ENCODE measurements around the gene DUOXA2. TPM values are rescaled to one million over a fixed set of nuclear protein-coding genes. Genes with fewer than 3 reads are reported as not detected.

Gene DUOXA2
- total RNA-seq, 1 donor from 2014 or later: not detected

DNA sequence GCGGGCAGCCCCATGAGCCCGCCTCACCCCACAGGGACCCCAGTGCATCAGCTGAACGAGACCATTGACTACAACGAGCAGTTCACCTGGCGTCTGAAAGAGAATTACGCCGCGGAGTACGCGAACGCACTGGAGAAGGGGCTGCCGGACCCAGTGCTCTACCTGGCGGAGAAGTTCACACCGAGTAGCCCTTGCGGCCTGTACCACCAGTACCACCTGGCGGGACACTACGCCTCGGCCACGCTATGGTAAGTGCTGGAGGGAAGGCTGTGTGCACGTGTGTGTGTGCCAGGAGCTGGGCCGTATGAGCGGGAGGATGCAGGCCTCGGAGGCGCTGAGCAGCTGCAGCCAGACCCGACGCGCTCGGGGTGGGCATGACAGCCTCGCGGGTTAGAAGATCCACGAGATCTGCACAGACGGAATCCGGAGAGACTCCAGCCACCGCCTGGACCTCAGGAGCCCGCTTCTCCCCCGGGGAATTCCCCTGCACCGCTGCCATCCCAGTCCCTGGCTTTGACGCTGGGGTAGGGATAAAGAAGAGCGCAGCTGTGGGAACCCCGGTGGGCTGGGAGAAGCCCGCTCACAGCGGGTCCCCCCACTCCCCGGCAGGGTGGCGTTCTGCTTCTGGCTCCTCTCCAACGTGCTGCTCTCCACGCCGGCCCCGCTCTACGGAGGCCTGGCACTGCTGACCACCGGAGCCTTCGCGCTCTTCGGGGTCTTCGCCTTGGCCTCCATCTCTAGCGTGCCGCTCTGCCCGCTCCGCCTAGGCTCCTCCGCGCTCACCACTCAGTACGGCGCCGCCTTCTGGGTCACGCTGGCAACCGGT, 2.6 kb downstream of the DUOXA2 start:
- DNase-seq (ENCODE audit: low read depth, low spot score): no peak

DNA sequence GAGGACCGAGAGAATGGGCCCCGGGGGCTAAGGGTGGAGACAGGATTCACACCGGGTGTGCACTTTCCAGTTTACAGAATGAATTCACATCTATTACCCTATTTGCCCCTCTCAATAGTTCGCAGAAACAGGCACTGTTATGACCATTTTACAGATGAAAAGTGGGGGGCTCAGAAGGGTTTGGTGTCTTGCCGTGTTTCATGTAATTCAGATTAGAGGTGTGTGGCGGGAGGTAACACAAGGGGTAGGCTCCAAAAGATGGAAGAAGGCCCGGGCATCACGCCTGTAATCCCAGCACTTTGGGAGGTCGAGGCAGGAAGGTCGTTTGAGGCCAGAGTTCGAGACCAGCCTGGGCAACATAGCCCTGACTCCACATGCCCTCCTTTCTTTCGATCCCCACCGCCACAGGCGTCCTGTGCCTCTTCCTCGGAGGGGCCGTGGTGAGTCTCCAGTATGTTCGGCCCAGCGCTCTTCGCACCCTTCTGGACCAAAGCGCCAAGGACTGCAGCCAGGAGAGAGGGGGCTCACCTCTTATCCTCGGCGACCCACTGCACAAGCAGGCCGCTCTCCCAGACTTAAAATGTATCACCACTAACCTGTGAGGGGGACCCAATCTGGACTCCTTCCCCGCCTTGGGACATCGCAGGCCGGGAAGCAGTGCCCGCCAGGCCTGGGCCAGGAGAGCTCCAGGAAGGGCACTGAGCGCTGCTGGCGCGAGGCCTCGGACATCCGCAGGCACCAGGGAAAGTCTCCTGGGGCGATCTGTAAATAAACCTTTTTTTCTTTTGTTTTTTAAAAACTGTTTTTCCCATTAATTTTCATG, 3.4 kb downstream of the DUOXA2 start:
- DNase-seq (ENCODE audit: low read depth, low spot score): no peak

DNA sequence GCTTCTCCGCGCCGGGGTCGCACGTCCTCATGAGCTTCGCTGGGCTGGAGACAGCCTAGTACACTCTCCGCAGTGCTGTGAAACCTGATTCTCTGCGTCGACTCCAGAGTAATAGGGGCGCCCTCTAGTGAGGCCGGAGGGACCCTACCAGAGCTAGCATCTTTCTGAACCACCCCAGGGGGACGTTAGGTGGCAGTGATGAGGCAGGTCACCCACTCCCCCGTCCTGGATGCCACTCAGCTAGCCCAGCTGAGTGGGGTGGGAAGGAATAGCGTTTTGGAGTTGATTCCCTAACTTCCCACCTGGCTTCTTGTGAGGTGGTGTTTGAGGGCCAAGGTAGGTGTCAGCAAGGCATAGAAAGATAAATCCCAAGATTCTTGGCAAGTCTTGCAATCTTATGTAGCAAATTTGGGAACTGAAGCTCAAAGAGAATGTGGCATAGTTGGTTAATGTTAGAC, 4.0 kb downstream of the DUOXA2 start:
- peak; percentile 64 for DNase-seq (ENCODE audit: low read depth, low spot score)

DNA sequence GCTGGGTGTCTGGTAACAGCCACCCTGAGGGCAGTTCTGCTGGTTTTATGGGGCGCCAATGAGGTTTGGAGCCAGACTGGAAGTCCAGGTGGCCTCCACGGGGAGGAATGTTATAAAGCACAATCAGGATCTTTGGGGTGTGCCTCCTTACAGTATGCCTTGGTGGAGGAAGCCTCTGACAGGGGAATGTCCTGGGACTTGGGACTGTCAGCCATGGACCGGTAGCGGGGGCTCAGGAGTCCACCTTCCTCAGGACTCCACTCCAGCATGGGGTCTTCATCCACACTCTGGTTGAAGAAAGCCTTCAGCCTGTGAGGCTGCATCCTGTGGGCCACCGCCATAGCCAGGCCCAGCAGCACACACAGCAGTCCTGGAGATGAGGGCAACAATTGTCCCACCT, 4.9 kb downstream of the DUOXA2 start:
- no peak for DNase-seq (ENCODE audit: low read depth, low spot score)

DNA sequence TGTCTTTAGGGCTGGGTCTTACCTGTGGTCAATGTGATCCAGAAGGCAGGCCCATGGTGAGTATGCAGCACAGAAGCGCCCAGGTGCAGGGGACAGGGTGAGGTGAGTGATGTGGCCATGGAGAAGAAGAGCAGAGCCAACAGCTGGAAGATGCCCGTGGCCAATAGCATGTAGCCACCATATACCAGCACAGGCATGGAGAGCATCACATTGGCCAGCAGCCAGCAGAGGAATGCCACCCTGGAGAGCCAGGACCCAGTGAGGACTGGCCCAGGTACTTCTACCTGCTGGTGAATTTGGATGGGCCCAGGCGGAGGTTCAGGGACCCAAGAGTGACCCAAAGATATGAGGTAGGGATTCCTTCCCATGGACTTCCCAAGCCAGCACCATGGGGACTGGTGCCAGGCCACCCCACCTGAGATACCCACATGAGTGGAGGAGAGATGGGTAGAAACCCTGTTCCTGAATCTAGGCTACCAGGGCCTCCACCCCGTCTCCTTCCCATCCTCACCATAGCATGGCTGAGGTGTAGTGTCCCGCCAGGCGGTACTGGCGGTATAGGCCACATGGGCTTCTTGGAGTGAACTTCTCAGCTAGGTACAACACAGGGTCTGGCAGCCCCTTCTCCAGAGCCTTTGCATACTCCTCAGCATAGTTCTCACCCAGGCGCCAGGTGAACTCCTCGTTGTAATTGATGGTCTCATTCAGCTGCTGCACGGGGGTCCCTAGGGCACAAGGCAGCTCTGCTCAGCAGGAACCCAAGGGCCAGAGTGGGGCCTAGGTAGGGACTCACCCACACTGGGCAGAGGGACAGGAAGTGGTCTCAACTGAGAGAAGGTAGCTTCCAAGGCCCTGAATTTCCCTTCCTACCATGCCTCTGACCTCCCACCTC, 6.2 kb downstream of the DUOXA2 start:
- no peak for DNase-seq (ENCODE audit: low read depth, low spot score)

DNA sequence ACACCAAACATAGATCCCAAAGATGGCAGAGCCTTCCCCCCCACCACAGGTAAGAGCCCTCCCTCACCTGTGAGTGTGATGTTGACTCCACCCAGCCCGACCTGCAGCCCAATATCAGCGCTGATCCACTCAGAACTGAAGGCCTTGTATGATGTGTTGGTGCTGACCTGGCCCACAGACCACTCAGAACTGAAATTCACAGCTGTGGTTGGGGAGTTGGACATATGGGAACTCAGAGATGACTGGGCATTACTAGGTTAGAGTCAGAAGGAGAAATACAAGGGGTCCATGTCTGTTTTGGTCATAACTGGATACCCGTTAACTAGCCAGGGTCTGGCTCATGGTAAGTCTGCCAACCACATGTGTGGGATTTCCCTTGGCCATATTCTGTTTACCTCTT, 6.9 kb downstream of the DUOXA2 start:
- DNase-seq (ENCODE audit: low read depth, low spot score): no peak

DNA sequence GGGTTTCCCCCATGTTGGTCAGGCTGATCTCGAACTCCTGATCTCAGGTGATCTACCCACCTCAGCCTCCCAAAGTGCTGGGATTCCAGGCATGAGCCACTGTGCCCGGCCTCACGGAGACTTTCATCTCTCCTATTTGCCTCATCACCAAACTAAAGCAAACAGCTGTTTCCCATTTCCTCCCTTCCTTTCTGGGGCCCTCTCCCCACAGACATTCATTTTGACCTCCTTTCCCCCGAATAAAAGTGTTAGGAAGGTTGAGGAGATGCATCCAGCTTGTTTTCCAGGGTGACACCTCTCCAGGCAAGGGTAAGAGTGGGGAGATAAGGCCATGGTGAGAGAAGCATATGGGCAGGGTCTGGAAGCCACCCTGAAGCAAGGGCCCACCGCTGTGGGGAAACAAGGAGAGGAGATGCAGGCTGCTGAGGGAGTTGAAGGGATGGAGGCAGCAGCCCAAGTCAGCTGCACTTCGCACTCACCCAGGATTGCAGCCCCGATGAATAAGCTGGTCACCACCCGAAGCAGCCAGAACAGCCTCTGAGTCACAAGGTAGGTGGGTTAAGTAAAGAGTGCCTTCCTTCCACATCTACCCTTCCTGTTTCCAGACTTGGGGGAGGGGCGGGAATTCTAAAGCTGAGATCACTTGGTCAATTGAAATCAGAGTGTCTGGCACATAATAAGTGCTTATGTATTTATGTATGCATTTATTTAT, 7.7 kb downstream of the DUOXA2 start:
- no peak for DNase-seq (ENCODE audit: low read depth, low spot score)

DNA sequence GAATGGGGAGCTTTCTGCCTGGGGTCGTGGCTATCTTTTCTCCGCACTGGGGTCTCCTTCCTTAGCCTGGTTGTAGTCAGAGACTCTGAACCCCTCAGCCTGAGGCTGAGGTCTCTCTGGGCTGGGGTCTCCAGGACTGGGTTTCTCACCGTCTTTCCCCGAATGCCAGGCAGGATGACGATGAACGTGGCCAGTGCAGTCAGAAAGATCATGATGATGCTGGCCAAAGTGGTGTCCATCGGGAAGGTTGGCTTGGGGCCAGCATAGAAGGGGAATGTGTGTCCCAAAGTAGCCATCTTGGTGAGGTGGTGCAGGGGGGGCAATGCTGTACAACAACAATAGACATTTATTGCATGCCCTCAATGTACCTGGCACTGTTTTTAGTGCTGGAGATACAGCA, 8.6 kb downstream of the DUOXA2 start:
- no peak for DNase-seq (ENCODE audit: low read depth, low spot score)

DNA sequence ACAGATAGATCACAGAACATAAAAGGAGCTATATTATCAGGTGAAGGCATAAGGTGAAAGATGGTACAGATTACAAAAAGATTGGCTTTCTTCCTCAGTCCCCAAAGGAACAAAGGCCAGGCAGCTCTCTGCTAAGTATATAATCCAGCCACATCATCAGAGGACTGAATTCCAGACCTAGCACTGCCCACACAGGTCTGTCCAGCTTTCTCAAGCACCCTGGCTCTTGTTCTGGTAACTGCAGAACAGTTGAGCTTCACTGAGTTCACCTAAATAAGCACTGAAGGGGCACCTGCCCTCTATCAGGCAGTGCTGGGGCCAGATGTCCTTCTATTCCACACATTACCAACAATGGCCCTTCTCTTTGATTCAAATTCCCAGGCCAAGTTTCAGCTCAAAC, 9.3 kb downstream of the DUOXA2 start:
- no peak for DNase-seq (ENCODE audit: low read depth, low spot score)

DNA sequence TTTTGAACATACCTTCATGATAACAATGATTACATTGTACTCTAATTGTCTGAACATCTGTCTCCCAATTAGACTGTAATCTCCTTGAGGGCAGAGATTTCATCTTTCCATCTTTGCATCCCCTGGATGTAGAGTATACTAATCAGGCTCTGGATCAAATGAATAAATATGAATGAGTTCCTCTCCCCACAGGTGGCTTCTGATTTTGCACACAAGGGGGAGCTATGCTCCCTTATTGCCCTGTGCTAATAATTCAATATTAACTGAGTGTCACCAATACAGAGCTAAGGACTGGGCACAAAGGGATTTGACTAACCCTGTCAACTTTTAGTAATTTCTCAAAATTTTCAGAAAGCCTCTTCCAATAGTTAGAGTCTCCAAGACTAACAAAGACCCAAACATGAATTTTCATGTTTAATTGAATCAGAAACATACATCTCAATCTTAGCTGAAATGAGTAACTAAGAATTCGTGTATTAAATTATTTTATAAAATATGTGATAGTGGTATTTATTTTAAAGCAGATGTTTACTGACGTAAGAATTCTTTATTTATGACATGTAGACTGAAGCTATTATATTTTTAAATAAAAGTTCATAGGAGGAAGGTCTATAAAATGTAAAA, 12.5 kb downstream of the DUOXA2 start:
- DNase-seq (ENCODE audit: low read depth, low spot score): no peak

DNA sequence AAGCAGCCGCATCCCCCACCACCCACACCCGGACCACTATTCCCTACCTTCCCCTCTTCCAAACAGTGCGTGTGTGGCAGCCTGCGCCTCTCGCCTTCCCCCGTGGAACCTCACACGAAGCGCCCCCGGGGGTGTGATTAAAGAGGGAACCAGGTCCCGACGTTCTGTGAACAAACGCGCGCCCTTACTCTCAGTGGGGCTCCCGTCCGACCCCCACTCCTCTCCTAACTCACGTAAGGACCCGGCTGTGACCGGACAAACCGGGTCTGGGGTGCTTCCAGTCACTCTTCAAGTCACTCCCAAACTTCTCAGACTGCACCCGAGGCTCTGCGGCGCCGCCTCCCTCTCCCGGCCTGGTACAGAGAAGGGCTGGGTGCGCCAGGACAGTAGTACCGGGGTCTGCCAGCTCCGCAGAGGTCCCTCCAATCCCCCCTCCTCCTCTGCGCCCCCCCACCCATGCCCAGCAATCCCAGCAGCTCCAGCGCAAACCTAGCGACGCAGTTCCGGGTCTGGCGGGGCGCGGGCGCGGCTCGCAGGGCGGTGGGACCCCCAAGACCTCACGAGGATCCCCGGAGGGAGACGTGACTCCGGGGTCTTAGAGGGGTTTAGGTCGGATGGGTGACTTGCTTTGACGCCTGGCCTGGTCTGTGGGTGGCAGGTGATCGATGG, 15.0 kb downstream of the DUOXA2 start:
- no peak for DNase-seq (ENCODE audit: low read depth, low spot score)

DNA sequence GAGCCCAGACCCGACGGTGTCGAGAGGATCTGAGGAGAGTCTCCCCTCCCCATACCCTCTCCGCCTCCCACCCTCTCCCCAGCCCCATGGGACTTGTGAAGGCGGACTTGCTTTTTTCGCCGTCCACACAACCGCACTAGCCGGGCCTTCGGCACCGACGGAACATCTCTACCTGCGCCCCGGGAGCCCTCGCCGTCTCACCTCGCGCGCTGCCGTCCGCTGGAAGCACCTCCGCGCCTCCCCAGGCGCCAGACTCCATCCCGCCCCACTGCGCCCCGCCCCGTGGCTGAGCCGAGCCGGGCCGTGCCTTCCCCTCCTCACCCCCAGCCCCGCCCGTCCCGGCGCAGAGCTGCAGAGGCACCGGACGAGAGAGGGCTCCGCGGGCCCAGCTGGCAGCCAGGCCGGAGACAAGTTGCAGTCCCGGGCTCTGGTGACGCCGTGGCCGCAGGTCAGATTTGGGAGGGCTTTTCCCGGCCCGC, 15.6 kb downstream of the DUOXA2 start, which contains the start of the genes DUOX1 and DUOXA1:
DUOX1 (plus strand) TSS at position 344 of the 479 bp plus-strand sequence. CDS start 1,973 bp downstream, outside the sequence.
DUOXA1 (minus strand) TSS at position 229 of the 479 bp plus-strand sequence. CDS start 6,865 bp downstream, outside the sequence.
- no peak for DNase-seq (ENCODE audit: low read depth, low spot score)

DNA sequence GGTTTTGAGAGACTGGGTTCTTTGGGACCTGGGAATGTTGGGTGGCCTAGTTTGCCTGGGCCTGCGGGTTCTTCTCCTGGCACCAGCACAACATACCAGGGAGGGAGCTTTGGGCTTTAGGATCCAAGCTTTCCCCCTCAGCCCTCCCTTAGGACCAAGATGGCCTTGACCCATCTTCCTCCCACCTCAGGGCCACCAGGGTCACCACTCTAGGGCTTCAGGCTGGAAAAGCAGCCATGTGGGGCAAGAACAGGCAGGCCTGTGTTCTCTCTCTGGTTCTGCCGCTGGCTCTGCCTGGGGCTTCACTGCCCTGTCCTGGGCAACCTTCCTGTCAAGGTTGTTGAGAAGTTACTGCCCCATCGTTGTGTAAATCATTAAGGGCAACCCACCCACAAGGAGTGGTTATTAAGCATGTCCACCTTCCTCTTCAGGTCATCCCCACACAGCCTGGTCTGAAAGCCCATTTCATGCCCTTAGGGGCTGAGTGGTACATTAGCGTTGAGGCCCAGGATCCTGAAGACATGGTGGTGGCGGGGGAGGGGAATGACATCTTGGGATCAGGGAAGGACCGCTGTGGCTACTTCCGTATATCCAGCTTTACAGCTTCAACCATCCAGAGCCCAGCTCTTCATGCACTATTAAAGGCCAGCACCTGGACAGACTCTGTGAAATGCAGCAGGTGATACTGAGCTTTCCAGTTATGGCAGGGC, 16.3 kb downstream of the DUOXA2 start:
- no peak for DNase-seq (ENCODE audit: low read depth, low spot score)

DNA sequence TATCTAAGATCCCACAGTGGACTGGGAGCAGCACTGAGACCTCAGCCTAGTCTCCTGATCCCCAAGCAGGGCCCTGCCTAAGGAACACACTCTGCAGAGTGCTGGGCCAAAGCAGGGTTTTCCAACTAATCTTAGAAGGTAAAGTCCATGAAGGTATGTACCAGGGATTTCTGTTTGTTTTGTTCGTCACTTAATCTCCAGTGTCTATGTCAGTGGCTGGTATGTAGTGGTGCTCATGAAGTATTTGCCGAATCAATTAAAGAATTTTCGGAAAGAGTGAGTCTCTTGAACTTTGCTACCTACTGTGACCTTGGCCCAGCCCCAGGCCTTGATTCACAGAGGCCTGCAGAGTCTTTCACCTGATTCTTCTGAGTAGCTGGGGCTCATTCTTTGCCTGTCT, 17.4 kb downstream of the DUOXA2 start:
- no peak for DNase-seq (ENCODE audit: low read depth, low spot score)

DNA sequence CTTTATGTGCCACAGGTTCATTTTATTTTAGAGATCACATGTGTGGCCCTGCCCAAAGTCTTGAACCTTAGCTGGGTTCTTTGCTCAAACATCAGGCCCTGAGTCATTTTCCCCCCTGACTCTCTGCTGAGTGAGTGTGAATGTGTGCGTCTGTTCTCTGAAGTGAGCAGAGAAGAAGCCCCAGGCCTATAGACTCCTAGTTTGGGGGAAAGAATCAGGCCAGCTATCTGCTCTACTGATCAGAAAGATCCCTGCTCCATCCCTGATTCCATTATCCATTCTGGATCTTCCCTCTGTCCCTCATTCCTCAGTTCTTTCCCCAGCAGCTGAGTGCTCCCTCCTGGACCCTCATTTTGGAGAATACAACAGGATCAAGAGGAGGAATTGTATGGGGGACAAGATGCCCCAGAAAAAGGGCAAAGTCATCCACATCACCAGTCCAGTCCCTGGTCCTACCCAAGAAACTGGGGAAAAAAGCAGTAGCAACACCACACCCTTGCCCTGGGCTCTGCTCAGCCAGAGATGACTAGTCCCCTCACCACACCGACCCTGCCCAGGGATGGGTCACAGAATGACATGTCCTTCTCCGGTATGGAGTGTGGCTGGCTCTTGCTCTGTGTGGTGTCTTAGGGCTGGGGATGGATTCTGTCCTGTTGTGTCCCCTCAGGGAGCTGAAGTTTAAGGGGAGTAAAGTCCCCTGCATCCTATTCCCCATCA, 18.9 kb downstream of the DUOXA2 start:
- no peak for DNase-seq (ENCODE audit: low read depth, low spot score)

DNA sequence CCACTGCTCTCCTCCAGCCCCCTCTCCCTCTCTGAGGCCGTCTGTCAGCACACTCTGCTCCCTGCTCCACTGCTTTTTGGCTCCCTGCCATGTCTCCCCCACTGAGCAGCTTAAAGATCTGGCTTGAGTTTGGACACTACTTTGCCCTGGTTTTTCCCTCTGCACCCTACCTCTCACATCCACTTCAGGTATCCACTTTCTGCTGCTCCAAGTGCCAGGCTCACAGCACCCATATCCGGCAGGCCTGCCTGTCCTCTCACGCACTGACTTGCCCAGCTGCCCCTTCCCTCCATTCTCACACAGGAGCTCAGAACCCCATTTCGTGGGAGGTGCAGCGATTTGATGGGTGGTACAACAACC, 19.4 kb downstream of the DUOXA2 start:
- DNase-seq (ENCODE audit: low read depth, low spot score): no peak

DNA sequence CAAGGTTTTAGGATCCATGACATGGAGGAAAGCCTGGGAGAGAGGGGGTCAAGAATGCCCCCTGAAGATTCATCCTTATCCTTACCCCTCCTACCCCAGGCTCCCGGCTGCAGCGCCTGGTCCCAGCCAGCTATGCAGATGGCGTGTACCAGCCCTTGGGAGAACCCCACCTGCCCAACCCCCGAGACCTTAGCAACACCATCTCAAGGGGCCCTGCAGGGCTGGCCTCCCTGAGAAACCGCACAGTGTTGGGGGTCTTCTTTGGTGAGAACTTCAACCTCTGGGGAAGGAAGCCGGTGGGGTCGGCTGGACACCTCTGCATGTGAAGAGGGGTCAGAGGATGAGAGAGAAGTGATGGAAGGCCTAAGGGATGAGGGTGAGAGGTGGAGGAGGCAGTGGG, 19.9 kb downstream of the DUOXA2 start:
- no peak for DNase-seq (ENCODE audit: low read depth, low spot score)

Data from pulmonary artery endothelial cell (primary cell).